ENCODE results near the gene CD99L2. TPM values are rescaled to one million over a fixed set of nuclear protein-coding genes. Genes with fewer than 3 reads are reported as not detected.
"Not testable (repeated sequence)": the region's sequence is repeated elsewhere in the genome, so short reads cannot be mapped to it uniquely, and the experiment has no call there.

The CD99L2 gene
- polyA plus RNA-seq, 6 donors from 2014 or later = 8.8 to 19.9 (median 10.7) TPM

GRCh38 chrX:150841456-150842197 is 56.8 kb downstream of the CD99L2 start:
- Mint-ChIP-seq H3K4me1 (peaks cover 0 to 7% (median 4%) of the 10 kb centered on the region in 3 donors), H3K9me3 (no peaks in the 10 kb centered on the region), H3K4me3 (no peak overlapping the region), H3K27me3 (no peaks in the 10 kb centered on the region), H3K36me3 (no peaks in the 10 kb centered on the region), H3K27ac (peak overlapping the region in 1 of 6 donors; percentile 29)
- ATAC-seq (ENCODE audit: low read depth in 2 of 2) = no peak
- no peak for DNase-seq

GRCh38 chrX:150837845-150838244 is 60.6 kb downstream of the CD99L2 start:
- H3K27ac Mint-ChIP-seq = no peak overlapping the region

GRCh38 chrX:150834695-150835094 is 63.8 kb downstream of the CD99L2 start:
- Mint-ChIP-seq H3K4me3 (no peak overlapping the region), H3K27ac (no peak overlapping the region), H3K27me3 (no peaks in the 10 kb centered on the region), H3K9me3 (peaks cover 0 to 14% (median 7%) of the 10 kb centered on the region in 7 donors), H3K36me3 (no peaks in the 10 kb centered on the region), H3K4me1 (no peaks in the 10 kb centered on the region)
- DNase-seq (no peak), ATAC-seq (ENCODE audit: low read depth in 2 of 2) (no peak)

More at GRCh38 chrX:150837845-150838244, 60.6 kb downstream of the CD99L2 start:
- ATAC-seq (ENCODE audit: low read depth in 2 of 2) = no peak
- Mint-ChIP-seq H3K36me3 (no peaks in the 10 kb centered on the region), H3K4me3 (no peak overlapping the region), H3K27me3 (no peaks in the 10 kb centered on the region), H3K4me1 (peaks cover 0 to 4% (median 0%) of the 10 kb centered on the region in 3 donors), H3K9me3 (peaks cover 0 to 14% (median 7%) of the 10 kb centered on the region in 7 donors)
- DNase-seq = no peak

DNA sequence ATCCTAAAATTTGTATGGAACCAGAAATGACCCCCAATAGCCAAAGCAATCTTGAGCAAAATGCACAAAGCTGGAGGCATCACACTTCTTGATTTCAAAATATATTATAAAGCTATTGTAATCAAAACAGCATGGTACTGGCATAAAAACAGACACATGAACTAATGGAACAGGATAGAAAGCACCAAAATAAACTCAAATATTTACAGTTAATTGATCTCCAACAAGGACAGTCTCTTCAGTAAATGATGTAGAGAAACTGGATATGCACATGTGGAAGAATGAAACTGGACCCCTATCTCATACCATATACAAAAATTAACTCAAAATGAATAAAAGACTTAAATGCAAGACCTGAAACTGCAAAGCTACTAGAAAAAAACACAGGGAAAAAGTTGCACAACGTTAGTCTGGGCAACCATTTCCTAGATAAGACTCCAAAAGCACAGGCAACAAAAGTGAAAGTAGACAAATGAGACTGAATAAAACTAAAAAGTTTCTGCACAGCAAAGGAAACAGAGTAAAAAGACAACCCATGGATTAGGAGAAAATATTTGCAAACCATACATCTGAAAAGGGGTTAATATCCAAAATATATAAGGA is 64.9 kb downstream of the CD99L2 start:
- no peak overlapping the region for H3K27ac Mint-ChIP-seq
- H3K4me3 Mint-ChIP-seq = no peak overlapping the region
- no peaks in the 10 kb centered on the region for H3K4me1 Mint-ChIP-seq
- ATAC-seq (ENCODE audit: low read depth in 2 of 2) (no peak), DNase-seq (no peak)
- H3K36me3 Mint-ChIP-seq = no peaks in the 10 kb centered on the region
- H3K9me3 Mint-ChIP-seq = peaks cover 0 to 14% (median 7%) of the 10 kb centered on the region in 7 donors
- no peaks in the 10 kb centered on the region for H3K27me3 Mint-ChIP-seq

DNA sequence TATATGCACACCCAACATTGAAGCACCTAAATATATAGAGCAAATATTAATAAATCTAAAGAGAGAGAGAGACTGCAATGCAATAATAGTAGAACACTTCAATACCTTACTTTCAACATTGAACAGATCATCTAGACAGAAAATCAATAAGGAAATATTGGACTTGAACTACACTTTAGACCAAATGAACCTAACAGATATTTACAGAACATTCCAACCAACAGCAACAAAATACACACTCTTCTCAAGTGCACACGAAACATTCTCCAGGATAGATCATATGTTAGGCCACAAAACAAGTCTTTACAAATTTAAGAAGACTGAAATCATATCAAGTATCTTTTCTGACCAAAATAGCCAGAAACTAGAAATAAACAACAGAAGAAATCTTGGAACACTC is 66.6 kb downstream of the CD99L2 start:
- H3K27ac Mint-ChIP-seq = peak overlapping the region in 2 of 6 donors; percentile 56 to 74

DNA sequence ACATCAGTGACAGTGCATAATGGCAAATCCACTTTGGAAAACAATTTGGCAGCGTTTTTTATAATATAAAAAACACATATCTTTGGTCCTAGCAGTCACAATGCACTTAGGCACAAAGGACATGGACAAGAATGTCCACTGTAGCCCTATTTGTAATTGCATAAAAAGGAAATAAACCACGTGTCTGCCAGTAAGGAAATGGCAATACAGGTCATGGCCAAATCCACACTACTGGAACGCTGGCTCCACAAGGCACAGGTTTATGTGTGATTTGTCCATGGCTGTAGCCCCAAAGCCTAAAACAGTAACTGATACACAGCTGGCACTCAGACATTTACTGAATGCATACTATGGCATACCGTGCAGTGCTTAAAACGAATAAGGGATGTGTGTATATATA is 69.7 kb downstream of the CD99L2 start:
- Mint-ChIP-seq H3K4me3 (no peak overlapping the region), H3K4me1 (peaks cover 0 to 1% (median under 1%) of the 10 kb centered on the region in 3 donors)
- ATAC-seq (ENCODE audit: low read depth in 2 of 2) = no peak

More for the DNA sequence above, 66.6 kb downstream of the CD99L2 start:
- H3K4me3 Mint-ChIP-seq = no peak overlapping the region
- no peak for DNase-seq
- H3K36me3 Mint-ChIP-seq = peaks cover 0 to 8% of the 10 kb centered on the region in 2 donors
- no peak for ATAC-seq (ENCODE audit: low read depth in 2 of 2)
- H3K4me1 Mint-ChIP-seq = no peaks in the 10 kb centered on the region
- H3K9me3 Mint-ChIP-seq = peaks cover 0 to 14% (median 7%) of the 10 kb centered on the region in 7 donors
- no peaks in the 10 kb centered on the region for H3K27me3 Mint-ChIP-seq

GRCh38 chrX:150824352-150824751 is 74.1 kb downstream of the CD99L2 start:
- not testable (repeated sequence) for ATAC-seq (ENCODE audit: low read depth in 2 of 2); DNase-seq; H3K4me1 Mint-ChIP-seq; H3K27me3 Mint-ChIP-seq
- H3K27ac Mint-ChIP-seq = peak overlapping the region in 3 of 6 donors; percentile 78 to 90 (median 85)
- H3K36me3 Mint-ChIP-seq = peaks cover 11 to 21% of the 10 kb centered on the region in 2 donors
- H3K9me3 Mint-ChIP-seq = peaks cover 2 to 27% (median 11%) of the 10 kb centered on the region in 7 donors
- peak overlapping the region in 1 of 8 donors; percentile 32 for H3K4me3 Mint-ChIP-seq

More for the DNA sequence above, 69.7 kb downstream of the CD99L2 start:
- Mint-ChIP-seq H3K36me3 (peaks cover 5 to 11% of the 10 kb centered on the region in 2 donors), H3K9me3 (peaks cover 3 to 15% (median 8%) of the 10 kb centered on the region in 7 donors), H3K27me3 (no peaks in the 10 kb centered on the region), H3K27ac (no peak overlapping the region)
- DNase-seq = no peak

DNA sequence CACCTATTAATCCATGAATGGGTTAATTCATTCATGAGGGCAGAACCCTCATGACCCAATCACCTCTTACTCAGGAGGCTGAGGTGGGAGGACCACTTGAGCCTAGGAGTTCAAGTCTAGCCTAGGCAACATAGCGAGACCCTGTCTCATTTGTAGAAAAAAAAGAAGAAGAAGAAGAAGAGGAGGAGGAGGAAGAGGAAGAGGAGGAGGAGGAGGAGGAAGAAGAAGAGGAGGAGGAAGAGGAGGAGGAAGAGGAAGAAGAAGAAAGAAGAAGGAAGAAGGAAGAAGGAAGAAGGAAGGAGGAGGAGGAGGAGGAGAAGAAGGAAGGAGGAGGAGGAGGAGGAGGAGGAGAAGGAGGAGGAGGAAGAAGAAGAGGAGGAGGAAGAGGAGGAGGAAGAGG is 74.6 kb downstream of the CD99L2 start:
- H3K4me1 Mint-ChIP-seq; ATAC-seq (ENCODE audit: low read depth in 2 of 2); H3K4me3 Mint-ChIP-seq; H3K27me3 Mint-ChIP-seq; H3K27ac Mint-ChIP-seq; DNase-seq: not testable (repeated sequence)
- peaks cover 2 to 27% (median 12%) of the 10 kb centered on the region in 7 donors for H3K9me3 Mint-ChIP-seq
- H3K36me3 Mint-ChIP-seq = peaks cover 11 to 21% of the 10 kb centered on the region in 2 donors

DNA sequence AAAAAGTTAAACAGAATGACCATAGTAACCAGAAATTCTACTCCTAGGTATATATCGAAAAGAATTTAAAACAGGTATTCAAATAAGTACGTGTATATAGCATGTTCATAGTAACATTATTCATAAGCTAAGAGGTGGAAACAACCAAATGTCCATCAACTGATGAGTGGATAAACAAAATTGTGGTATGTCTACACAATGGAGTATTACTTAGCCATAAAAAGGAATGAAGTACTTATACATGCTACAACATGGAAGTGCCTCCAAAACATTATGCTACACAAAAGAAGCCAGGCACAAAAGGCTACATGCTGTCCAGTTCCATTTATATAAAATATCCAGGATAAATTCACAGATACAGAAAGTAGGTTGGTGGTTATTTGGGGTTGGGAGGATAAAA is 76.5 kb downstream of the CD99L2 start:
- H3K27ac Mint-ChIP-seq = no peak overlapping the region
- peaks cover 4 to 21% of the 10 kb centered on the region in 2 donors for H3K36me3 Mint-ChIP-seq

GRCh38 chrX:150813922-150814321 is 84.5 kb downstream of the CD99L2 start:
- Mint-ChIP-seq H3K27ac (no peak overlapping the region), H3K27me3 (no peaks in the 10 kb centered on the region), H3K4me1 (peaks cover 0 to 7% (median 3%) of the 10 kb centered on the region in 3 donors), H3K36me3 (peaks cover 0 to 2% of the 10 kb centered on the region in 2 donors), H3K9me3 (peaks cover 0 to 11% (median 0%) of the 10 kb centered on the region in 7 donors), H3K4me3 (no peak overlapping the region)
- ATAC-seq (ENCODE audit: low read depth in 2 of 2) (no peak), DNase-seq (no peak)

More for the DNA sequence above, 76.5 kb downstream of the CD99L2 start:
- H3K4me3 Mint-ChIP-seq = no peak overlapping the region
- H3K4me1 Mint-ChIP-seq = peaks cover 0 to 3% (median 3%) of the 10 kb centered on the region in 3 donors
- no peaks in the 10 kb centered on the region for H3K27me3 Mint-ChIP-seq
- ATAC-seq (ENCODE audit: low read depth in 2 of 2) (no peak), DNase-seq (no peak)
- H3K9me3 Mint-ChIP-seq = peaks cover 6 to 27% (median 12%) of the 10 kb centered on the region in 7 donors

DNA sequence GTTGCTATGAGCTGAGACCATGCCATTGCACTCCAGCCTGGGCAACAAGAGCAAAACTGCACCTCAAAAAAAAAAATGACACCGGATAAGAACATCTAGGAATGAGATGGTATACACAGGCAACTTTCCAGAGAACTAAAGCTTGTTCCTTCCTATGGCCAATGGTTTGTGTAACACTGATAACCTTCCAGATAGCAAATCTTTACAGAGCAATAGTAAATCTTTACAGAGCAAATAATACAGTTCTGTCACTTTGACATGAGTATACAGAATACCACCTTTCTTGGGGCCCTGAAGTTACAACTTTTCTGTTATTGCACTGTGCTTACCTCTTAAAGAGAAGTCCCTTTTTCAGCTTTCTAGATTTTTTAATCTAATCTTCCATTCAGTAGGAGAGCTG is 91.6 kb downstream of the CD99L2 start:
- Mint-ChIP-seq H3K4me3 (no peak overlapping the region), H3K36me3 (peaks cover 0 to 8% of the 10 kb centered on the region in 2 donors), H3K9me3 (peaks cover 0 to 5% (median 2%) of the 10 kb centered on the region in 7 donors), H3K27me3 (no peaks in the 10 kb centered on the region), H3K27ac (no peak overlapping the region), H3K4me1 (no peaks in the 10 kb centered on the region)
- no peak for ATAC-seq (ENCODE audit: low read depth in 2 of 2)
- no peak for DNase-seq

GRCh38 chrX:150805736-150806135 is 92.7 kb downstream of the CD99L2 start:
- H3K36me3 Mint-ChIP-seq = peaks cover 0 to 8% of the 10 kb centered on the region in 2 donors
- H3K4me1 Mint-ChIP-seq = no peaks in the 10 kb centered on the region
- ATAC-seq (ENCODE audit: low read depth in 2 of 2) = no peak
- no peak for DNase-seq
- no peaks in the 10 kb centered on the region for H3K27me3 Mint-ChIP-seq
- H3K9me3 Mint-ChIP-seq = peaks cover 0 to 5% (median 2%) of the 10 kb centered on the region in 7 donors
- H3K4me3 Mint-ChIP-seq = no peak overlapping the region
- no peak overlapping the region for H3K27ac Mint-ChIP-seq

GRCh38 chrX:150792949-150793527 is 105.4 kb downstream of the CD99L2 start:
- Mint-ChIP-seq H3K36me3 (peaks cover 17 to 20% of the 10 kb centered on the region in 2 donors), H3K4me1 (no peaks in the 10 kb centered on the region), H3K4me3 (no peak overlapping the region), H3K27ac (no peak overlapping the region), H3K9me3 (no peaks in the 10 kb centered on the region), H3K27me3 (no peaks in the 10 kb centered on the region)
- ATAC-seq (ENCODE audit: low read depth in 2 of 2) (no peak), DNase-seq (no peak)
